Occipital lobe (tissue), 2 donors: ENCODE data around the gene ZNF212. TPM values are rescaled to one million over a fixed set of nuclear protein-coding genes. Genes with fewer than 3 reads are reported as not detected.
"Not testable (repeated sequence)": the region's sequence is repeated elsewhere in the genome, so short reads cannot be mapped to it uniquely, and the experiment has no call there.

Experiments
- DNase-seq: peaks from one replicate; lab custom pipeline; 2025; lab: John Stamatoyannopoulos, UW
- total RNA-seq: library from RNA; depleted of rRNA; stranded (reverse); fragments of >200 nt; gene quantifications from one replicate; pipeline ENCODE4 v1.2.3, GENCODE V29; 2014

ZNF212 gene
- total RNA-seq, 1 donor from 2014 or later = 5.8 TPM

- no peak for DNase-seq
These were observed 20.7 kb upstream of the ZNF212 start for GRCh38 chr7:149218469-149219420.

GRCh38 chr7:149220534-149220933 is 18.9 kb upstream of the ZNF212 start:
- DNase-seq = no peak

GRCh38 chr7:149223176-149223575 is 16.3 kb upstream of the ZNF212 start:
- no peak for DNase-seq

- no peak for DNase-seq
These were observed 15.7 kb upstream of the ZNF212 start for GRCh38 chr7:149223761-149224160.

- DNase-seq = no peak
These were observed 15.1 kb upstream of the ZNF212 start for GRCh38 chr7:149224352-149224751.

GRCh38 chr7:149225106-149225505 is 14.3 kb upstream of the ZNF212 start:
- DNase-seq = no peak

GRCh38 chr7:149225656-149226055 is 13.8 kb upstream of the ZNF212 start:
- DNase-seq = no peak

GRCh38 chr7:149226366-149226765 is 13.1 kb upstream of the ZNF212 start:
- DNase-seq = not testable (repeated sequence)

GRCh38 chr7:149226840-149227494 is 12.5 kb upstream of the ZNF212 start:
- no peak for DNase-seq

- DNase-seq = no peak
These were observed 10.5 kb upstream of the ZNF212 start for GRCh38 chr7:149228831-149229471.

GRCh38 chr7:149229526-149229925 is 9.9 kb upstream of the ZNF212 start:
- no peak for DNase-seq

GRCh38 chr7:149232362-149232761 is 7.1 kb upstream of the ZNF212 start:
- DNase-seq = no peak

- not testable (repeated sequence) for DNase-seq
These were observed 5.7 kb upstream of the ZNF212 start for GRCh38 chr7:149233655-149234204.

GRCh38 chr7:149237502-149237901 is 1.9 kb upstream of the ZNF212 start:
- no peak for DNase-seq

- no peak for DNase-seq
These were observed 1.4 kb upstream of the ZNF212 start for GRCh38 chr7:149238051-149238450.

- DNase-seq = no peak
These were observed 1.2 kb downstream of the ZNF212 start for GRCh38 chr7:149240637-149241036.

GRCh38 chr7:149241696-149242095 is 2.2 kb downstream of the ZNF212 start:
- no peak for DNase-seq

GRCh38 chr7:149245244-149245643 is 5.8 kb downstream of the ZNF212 start:
- DNase-seq = no peak

- DNase-seq = no peak
These were observed 6.3 kb downstream of the ZNF212 start for GRCh38 chr7:149245744-149246143.

- DNase-seq = no peak
These were observed 9.3 kb downstream of the ZNF212 start for GRCh38 chr7:149248777-149249176.

- not testable (repeated sequence) for DNase-seq
These were observed 10.7 kb downstream of the ZNF212 start for GRCh38 chr7:149250151-149250550.

- DNase-seq = not testable (repeated sequence)
These were observed 12.1 kb downstream of the ZNF212 start for GRCh38 chr7:149251518-149251917.
